NCI-H2107 (cell line): ENCODE results near the gene SBSN.

Experiments used
- DNase-seq: peaks from one replicate; lab custom pipeline; 2025; lab: John Stamatoyannopoulos, UW

The SBSN gene

GRCh38 chr19:35533201-35533821, 5.2 kb upstream of the SBSN start, which contains the start of gene GAPDHS:
Gene GAPDHS (plus strand): TSS chr19:35533456. CDS start chr19:35533528, 72 bp downstream.
- no peak for DNase-seq

- no peak for DNase-seq
Measured at GRCh38 chr19:35531291-35531690, 3.2 kb upstream of the SBSN start.

GRCh38 chr19:35529241-35530218, 1.4 kb upstream of the SBSN start:
- DNase-seq = no peak

GRCh38 chr19:35525873-35526272, 2.2 kb downstream of the SBSN start:
- no peak for DNase-seq

GRCh38 chr19:35524181-35524837, 3.8 kb downstream of the SBSN start:
- DNase-seq = no peak

- DNase-seq = no peak
Measured at GRCh38 chr19:35522745-35523327, 5.3 kb downstream of the SBSN start.

GRCh38 chr19:35521124-35521743, 6.9 kb downstream of the SBSN start:
- no peak for DNase-seq

GRCh38 chr19:35519291-35519690, 8.8 kb downstream of the SBSN start:
- DNase-seq = no peak

GRCh38 chr19:35518313-35518712, 9.8 kb downstream of the SBSN start:
- no peak for DNase-seq

- no peak for DNase-seq
Measured at GRCh38 chr19:35517342-35517741, 10.8 kb downstream of the SBSN start.

- DNase-seq = no peak
Measured at GRCh38 chr19:35516310-35516709, 11.8 kb downstream of the SBSN start.

- DNase-seq = no peak
Measured at GRCh38 chr19:35514282-35514809, 13.8 kb downstream of the SBSN start.

GRCh38 chr19:35513628-35514281, 14.4 kb downstream of the SBSN start, which contains the start of gene DMKN:
Gene DMKN (minus strand): TSS chr19:35513649. CDS start chr19:35513475, 174 bp downstream.
- no peak for DNase-seq

- no peak for DNase-seq
Measured at GRCh38 chr19:35512831-35513627, 15.1 kb downstream of the SBSN start.

GRCh38 chr19:35511337-35511736, 16.8 kb downstream of the SBSN start:
- no peak for DNase-seq

- no peak for DNase-seq
Measured at GRCh38 chr19:35510626-35510964, 17.5 kb downstream of the SBSN start.

- peak; percentile 31 for DNase-seq
Measured at GRCh38 chr19:35509861-35510625, 18.1 kb downstream of the SBSN start.

- no peak for DNase-seq
Measured at GRCh38 chr19:35509018-35509652, 19.0 kb downstream of the SBSN start.

GRCh38 chr19:35508129-35508528, 20.0 kb downstream of the SBSN start:
- DNase-seq = no peak
